ENCODE measurements around the gene DNAH10. TPM values are rescaled to one million over a fixed set of nuclear protein-coding genes. Genes with fewer than 3 reads are reported as not detected.
A peak's percentile ranks its signal among the peaks of the same experiment; 100 is the strongest.

Gene DNAH10
- total and polyA plus RNA-seq, 2 of the 4 experiments (the other 2 are of a cell fraction) = 0.18 to 0.22 TPM

DNA sequence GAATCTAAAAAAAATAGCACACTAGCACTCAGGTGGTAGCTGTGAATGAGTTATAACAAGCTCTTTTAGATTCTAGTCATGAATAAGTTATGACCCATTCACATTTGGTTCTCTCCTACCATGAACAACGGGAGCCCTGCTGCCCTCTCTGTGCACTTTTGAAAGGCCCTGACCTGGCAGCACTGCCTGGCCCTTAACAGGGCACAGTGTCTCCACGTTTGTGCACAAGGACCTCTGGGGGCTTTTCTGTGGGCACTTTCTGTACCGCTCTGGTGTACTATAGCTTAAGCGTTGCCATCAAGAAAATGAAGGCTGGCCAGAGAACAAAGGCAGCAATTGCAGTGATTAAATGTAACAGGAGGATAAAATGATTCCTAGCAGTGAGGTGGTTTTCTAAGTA is 189.4 kb downstream of the DNAH10 start:
- Histone ChIP-seq H3K9me1 (ENCODE audit: insufficient read depth, low read length) (peaks cover 9% of the 10 kb centered on the region), H4K8ac (ENCODE audit: low read depth in 2 of 2, low read length in 2 of 2) (peak overlapping the region in 1 of 2 experiments; percentile 57; a peak in 2 of 4 replicates), H4K20me1 (ENCODE audit: insufficient read depth, low read length) (peaks cover 4% of the 10 kb centered on the region; the same call in 1 of the 2 replicates), H3K4me3 (ENCODE audit: insufficient read depth, low read depth, low read length) (no peak overlapping the region), H3K27ac (ENCODE audit: insufficient read depth, low read length) (no peak overlapping the region), H3K18ac (ENCODE audit: low read depth, low read length) (peak overlapping the region; percentile 29; the same call in 1 of the 2 replicates), H3K36me3 (ENCODE audit: control insufficient read depth, insufficient read depth, low read length) (peaks cover 2% of the 10 kb centered on the region; the same call in 1 of the 2 replicates), H3K4me2 (ENCODE audit: low read depth, low read length) (no peak overlapping the region), H3K4ac (ENCODE audit: low read depth, low read length) (peak overlapping the region; percentile 77), H2BK5ac (ENCODE audit: low read depth, low read length, poor library complexity, severe bottlenecking) (peak overlapping the region; percentile 40), H2AK9ac (replicated peaks; ENCODE audit: low read depth, low read length, poor library complexity) (no peak overlapping the region), H2BK15ac (ENCODE audit: low read depth, low read length) (peak overlapping the region; percentile 15; the same call in 1 of the 3 replicates), H3K9me3 (ENCODE audit: control insufficient read depth, insufficient read depth, low read length) (no peaks in the 10 kb centered on the region), H3K14ac (replicated peaks; ENCODE audit: low read depth, low read length) (peak overlapping the region; percentile 77), H3K79me1 (ENCODE audit: low read depth in 1 of 2, low read length in 2 of 2) (peaks cover 30 to 69% of the 10 kb centered on the region in 2 experiments), H3K23ac (ENCODE audit: low read depth, low read length) (peak overlapping the region; percentile 62; the same call in 1 of the 2 replicates), H2AFZ (replicated peaks; ENCODE audit: low read length, poor library complexity) (no peak overlapping the region), H3K56ac (ENCODE audit: extremely low read depth, insufficient read depth, low read length) (no peak overlapping the region), H4K91ac (ENCODE audit: insufficient read depth, low read depth, low read length) (peak overlapping the region; percentile 26; the same call in 1 of the 2 replicates), H3K27me3 (ENCODE audit: control insufficient read depth, insufficient read depth, low read length) (no peaks in the 10 kb centered on the region), H2BK120ac (ENCODE audit: low read depth, low read length) (peak overlapping the region; percentile 84), H3K4me1 (ENCODE audit: control insufficient read depth, insufficient read depth, low read length) (peaks cover 19% of the 10 kb centered on the region), H4K5ac (ENCODE audit: low read depth, low read length) (no peak overlapping the region), H2BK20ac (ENCODE audit: low read depth, low read length) (peak overlapping the region; percentile 83; the same call in 1 of the 2 replicates), H2AK5ac (ENCODE audit: low read depth, low read length) (peak overlapping the region; percentile 32; the same call in 1 of the 2 replicates), H3K9ac (ENCODE audit: low read depth, low read length) (no peak overlapping the region)
- dilution Hi-C loops (cut with HindIII; ENCODE audit: low sequenced_read_pairs, unreplicated experiment) (no loop called here), in situ Hi-C loops (cut with MboI; ENCODE audit: low sequenced_read_pairs) (no loop called here), intact Hi-C loops (cut with micrococcal nuclease) (no loop called here)
- WGBS, 2 experiments (ENCODE audit: extremely low coverage in 2 of 2, insufficient read length in 1 of 2) = 67% methylated on average over 2 of the region's 4 CpGs; no CpG with 5 or more reads in 1 of the 2 experiments
- TF ChIP-seq MXI1 (IDR thresholded peaks at IDR 0.05; ENCODE audit: borderline replicate concordance, low read depth, low read length) (no peak), NFE2L2 (IDR thresholded peaks at IDR 0.05; ENCODE audit: low read depth, low read length) (no peak), BHLHE40 (IDR thresholded peaks at IDR 0.05; ENCODE audit: low read depth, low read length) (no peak), POLR2A (IDR thresholded peaks at IDR 0.05; ENCODE audit: low read depth, low read length) (no peak), RCOR1 (IDR thresholded peaks at IDR 0.05; ENCODE audit: insufficient replicate concordance, low read length) (no peak), MAZ (IDR thresholded peaks at IDR 0.05; ENCODE audit: borderline replicate concordance, low read depth, low read length) (no peak), MAFK (IDR thresholded peaks at IDR 0.05; ENCODE audit: low read depth, low read length) (no peak), SMC3 (IDR thresholded peaks at IDR 0.05; ENCODE audit: low read depth, low read length) (no peak), FOS (IDR thresholded peaks at IDR 0.05; ENCODE audit: low read depth, low read length) (no peak), RAD21 (IDR thresholded peaks at IDR 0.05; ENCODE audit: low read length) (no peak), CEBPB (IDR thresholded peaks at IDR 0.05; ENCODE audit: low read depth, low read length) (no peak), RFX5 (IDR thresholded peaks at IDR 0.05; ENCODE audit: low read depth, low read length) (no peak), CHD1 (IDR thresholded peaks at IDR 0.05; ENCODE audit: low read depth, low read length) (no peak)
- TF ChIP-seq, protein P1, sequence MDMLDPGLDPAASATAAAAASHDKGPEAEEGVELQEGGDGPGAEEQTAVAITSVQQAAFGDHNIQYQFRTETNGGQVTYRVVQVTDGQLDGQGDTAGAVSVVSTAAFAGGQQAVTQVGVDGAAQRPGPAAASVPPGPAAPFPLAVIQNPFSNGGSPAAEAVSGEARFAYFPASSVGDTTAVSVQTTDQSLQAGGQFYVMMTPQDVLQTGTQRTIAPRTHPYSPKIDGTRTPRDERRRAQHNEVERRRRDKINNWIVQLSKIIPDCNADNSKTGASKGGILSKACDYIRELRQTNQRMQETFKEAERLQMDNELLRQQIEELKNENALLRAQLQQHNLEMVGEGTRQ (IDR thresholded peaks at IDR 0.05; ENCODE audit: low read depth, low read length) = no peak
- TF ChIP-seq, protein P2, sequence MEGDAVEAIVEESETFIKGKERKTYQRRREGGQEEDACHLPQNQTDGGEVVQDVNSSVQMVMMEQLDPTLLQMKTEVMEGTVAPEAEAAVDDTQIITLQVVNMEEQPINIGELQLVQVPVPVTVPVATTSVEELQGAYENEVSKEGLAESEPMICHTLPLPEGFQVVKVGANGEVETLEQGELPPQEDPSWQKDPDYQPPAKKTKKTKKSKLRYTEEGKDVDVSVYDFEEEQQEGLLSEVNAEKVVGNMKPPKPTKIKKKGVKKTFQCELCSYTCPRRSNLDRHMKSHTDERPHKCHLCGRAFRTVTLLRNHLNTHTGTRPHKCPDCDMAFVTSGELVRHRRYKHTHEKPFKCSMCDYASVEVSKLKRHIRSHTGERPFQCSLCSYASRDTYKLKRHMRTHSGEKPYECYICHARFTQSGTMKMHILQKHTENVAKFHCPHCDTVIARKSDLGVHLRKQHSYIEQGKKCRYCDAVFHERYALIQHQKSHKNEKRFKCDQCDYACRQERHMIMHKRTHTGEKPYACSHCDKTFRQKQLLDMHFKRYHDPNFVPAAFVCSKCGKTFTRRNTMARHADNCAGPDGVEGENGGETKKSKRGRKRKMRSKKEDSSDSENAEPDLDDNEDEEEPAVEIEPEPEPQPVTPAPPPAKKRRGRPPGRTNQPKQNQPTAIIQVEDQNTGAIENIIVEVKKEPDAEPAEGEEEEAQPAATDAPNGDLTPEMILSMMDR (conservative IDR thresholded peaks at IDR 0.05; ENCODE audit: low read depth, low read length) = no peak
- TF ChIP-seq, protein P3, sequence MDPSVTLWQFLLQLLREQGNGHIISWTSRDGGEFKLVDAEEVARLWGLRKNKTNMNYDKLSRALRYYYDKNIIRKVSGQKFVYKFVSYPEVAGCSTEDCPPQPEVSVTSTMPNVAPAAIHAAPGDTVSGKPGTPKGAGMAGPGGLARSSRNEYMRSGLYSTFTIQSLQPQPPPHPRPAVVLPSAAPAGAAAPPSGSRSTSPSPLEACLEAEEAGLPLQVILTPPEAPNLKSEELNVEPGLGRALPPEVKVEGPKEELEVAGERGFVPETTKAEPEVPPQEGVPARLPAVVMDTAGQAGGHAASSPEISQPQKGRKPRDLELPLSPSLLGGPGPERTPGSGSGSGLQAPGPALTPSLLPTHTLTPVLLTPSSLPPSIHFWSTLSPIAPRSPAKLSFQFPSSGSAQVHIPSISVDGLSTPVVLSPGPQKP (IDR thresholded peaks at IDR 0.05; ENCODE audit: borderline replicate concordance, low read depth, low read length) = no peak
- no TSS peak for BruUV-seq (replicated peaks)
- ChIA-PET CTCF (interaction anchor here (1.5 kb wide), 1 partner anchor 12 kb away, joined by 3 read pairs; no protein-coding TSS in a partner anchor), POLR2A (ENCODE audit: unreplicated experiment) (no interaction called here)
- DNase-seq (no peak), ATAC-seq (ENCODE audit: low read depth) (no peak)
